ENCODE measurements around the gene SGTB.

GRCh38 chr5:65663804-65664521 is 57.9 kb downstream of the SGTB start:
- TF ChIP-seq CTCF (IDR thresholded peaks at IDR 0.05) (peak; percentile 22; the same call in 1 of the 2 replicates), FOXK1 (CRISPR knock-in tag; IDR thresholded peaks at IDR 0.05) (no peak), FOXP1 (CRISPR knock-in tag; IDR thresholded peaks at IDR 0.05; ENCODE audit: borderline replicate concordance) (no peak), CREB1 (CRISPR knock-in tag; IDR thresholded peaks at IDR 0.05) (no peak), GTF2I (CRISPR knock-in tag; conservative IDR thresholded peaks at IDR 0.05) (no peak), SP1 (CRISPR knock-in tag; conservative IDR thresholded peaks at IDR 0.05) (no peak)
- TF ChIP-seq, protein P1, sequence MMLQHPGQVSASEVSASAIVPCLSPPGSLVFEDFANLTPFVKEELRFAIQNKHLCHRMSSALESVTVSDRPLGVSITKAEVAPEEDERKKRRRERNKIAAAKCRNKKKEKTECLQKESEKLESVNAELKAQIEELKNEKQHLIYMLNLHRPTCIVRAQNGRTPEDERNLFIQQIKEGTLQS (CRISPR knock-in tag; conservative IDR thresholded peaks at IDR 0.05) = no peak
- TF ChIP-seq, protein P2, sequence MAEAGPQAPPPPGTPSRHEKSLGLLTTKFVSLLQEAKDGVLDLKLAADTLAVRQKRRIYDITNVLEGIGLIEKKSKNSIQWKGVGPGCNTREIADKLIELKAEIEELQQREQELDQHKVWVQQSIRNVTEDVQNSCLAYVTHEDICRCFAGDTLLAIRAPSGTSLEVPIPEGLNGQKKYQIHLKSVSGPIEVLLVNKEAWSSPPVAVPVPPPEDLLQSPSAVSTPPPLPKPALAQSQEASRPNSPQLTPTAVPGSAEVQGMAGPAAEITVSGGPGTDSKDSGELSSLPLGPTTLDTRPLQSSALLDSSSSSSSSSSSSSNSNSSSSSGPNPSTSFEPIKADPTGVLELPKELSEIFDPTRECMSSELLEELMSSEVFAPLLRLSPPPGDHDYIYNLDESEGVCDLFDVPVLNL (CRISPR knock-in tag; IDR thresholded peaks at IDR 0.05; ENCODE audit: borderline replicate concordance, low read depth) = no peak
- TF ChIP-seq, protein P3, sequence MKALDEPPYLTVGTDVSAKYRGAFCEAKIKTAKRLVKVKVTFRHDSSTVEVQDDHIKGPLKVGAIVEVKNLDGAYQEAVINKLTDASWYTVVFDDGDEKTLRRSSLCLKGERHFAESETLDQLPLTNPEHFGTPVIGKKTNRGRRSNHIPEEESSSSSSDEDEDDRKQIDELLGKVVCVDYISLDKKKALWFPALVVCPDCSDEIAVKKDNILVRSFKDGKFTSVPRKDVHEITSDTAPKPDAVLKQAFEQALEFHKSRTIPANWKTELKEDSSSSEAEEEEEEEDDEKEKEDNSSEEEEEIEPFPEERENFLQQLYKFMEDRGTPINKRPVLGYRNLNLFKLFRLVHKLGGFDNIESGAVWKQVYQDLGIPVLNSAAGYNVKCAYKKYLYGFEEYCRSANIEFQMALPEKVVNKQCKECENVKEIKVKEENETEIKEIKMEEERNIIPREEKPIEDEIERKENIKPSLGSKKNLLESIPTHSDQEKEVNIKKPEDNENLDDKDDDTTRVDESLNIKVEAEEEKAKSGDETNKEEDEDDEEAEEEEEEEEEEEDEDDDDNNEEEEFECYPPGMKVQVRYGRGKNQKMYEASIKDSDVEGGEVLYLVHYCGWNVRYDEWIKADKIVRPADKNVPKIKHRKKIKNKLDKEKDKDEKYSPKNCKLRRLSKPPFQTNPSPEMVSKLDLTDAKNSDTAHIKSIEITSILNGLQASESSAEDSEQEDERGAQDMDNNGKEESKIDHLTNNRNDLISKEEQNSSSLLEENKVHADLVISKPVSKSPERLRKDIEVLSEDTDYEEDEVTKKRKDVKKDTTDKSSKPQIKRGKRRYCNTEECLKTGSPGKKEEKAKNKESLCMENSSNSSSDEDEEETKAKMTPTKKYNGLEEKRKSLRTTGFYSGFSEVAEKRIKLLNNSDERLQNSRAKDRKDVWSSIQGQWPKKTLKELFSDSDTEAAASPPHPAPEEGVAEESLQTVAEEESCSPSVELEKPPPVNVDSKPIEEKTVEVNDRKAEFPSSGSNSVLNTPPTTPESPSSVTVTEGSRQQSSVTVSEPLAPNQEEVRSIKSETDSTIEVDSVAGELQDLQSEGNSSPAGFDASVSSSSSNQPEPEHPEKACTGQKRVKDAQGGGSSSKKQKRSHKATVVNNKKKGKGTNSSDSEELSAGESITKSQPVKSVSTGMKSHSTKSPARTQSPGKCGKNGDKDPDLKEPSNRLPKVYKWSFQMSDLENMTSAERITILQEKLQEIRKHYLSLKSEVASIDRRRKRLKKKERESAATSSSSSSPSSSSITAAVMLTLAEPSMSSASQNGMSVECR (CRISPR knock-in tag; IDR thresholded peaks at IDR 0.05; ENCODE audit: borderline replicate concordance) = no peak

Data from WTC11 (cell line).